NOMO-1 treated with DMSO at 0.1 percent for 48 hours (cell line): ENCODE data around the gene FGF12.

Source experiments
- DNase-seq: peaks from one replicate; lab custom pipeline; 2025; ENCODE audit not compliant: unreplicated experiment; lab: John Stamatoyannopoulos, UW

The FGF12 gene

GRCh38 chr3:192685801-192686200 lies 41.5 kb downstream of the FGF12 start:
- no peak for DNase-seq

- no peak for DNase-seq
Measured at GRCh38 chr3:192684151-192684550, 43.2 kb downstream of the FGF12 start.

- DNase-seq: peak; percentile 88
Measured at GRCh38 chr3:192675958-192676649, 51.2 kb downstream of the FGF12 start.

GRCh38 chr3:192655628-192656027 lies 71.7 kb downstream of the FGF12 start:
- no peak for DNase-seq

GRCh38 chr3:192655040-192655439 lies 72.3 kb downstream of the FGF12 start:
- DNase-seq: no peak

GRCh38 chr3:192653862-192654261 lies 73.5 kb downstream of the FGF12 start:
- no peak for DNase-seq

GRCh38 chr3:192652727-192653126 lies 74.6 kb downstream of the FGF12 start:
- DNase-seq: no peak

- DNase-seq: no peak
Measured at GRCh38 chr3:192651836-192652512, 75.4 kb downstream of the FGF12 start.

GRCh38 chr3:192645437-192645836 lies 81.9 kb downstream of the FGF12 start:
- no peak for DNase-seq

- no peak for DNase-seq
Measured at GRCh38 chr3:192642651-192643050, 84.7 kb downstream of the FGF12 start.

GRCh38 chr3:192641919-192642318 lies 85.4 kb downstream of the FGF12 start:
- no peak for DNase-seq

GRCh38 chr3:192639987-192640386 lies 87.4 kb downstream of the FGF12 start:
- no peak for DNase-seq

- no peak for DNase-seq
Measured at GRCh38 chr3:192637803-192638202, 89.5 kb downstream of the FGF12 start.

GRCh38 chr3:192636517-192637444 lies 90.6 kb downstream of the FGF12 start:
- DNase-seq: no peak

- DNase-seq: no peak
Measured at GRCh38 chr3:192629429-192629828, 97.9 kb downstream of the FGF12 start.

GRCh38 chr3:192621909-192622308 lies 105.4 kb downstream of the FGF12 start:
- DNase-seq: no peak

GRCh38 chr3:192620275-192620674 lies 107.1 kb downstream of the FGF12 start:
- no peak for DNase-seq

GRCh38 chr3:192611411-192611810 lies 115.9 kb downstream of the FGF12 start:
- DNase-seq: no peak

- no peak for DNase-seq
Measured at GRCh38 chr3:192608726-192609600, 118.4 kb downstream of the FGF12 start.

- no peak for DNase-seq
Measured at GRCh38 chr3:192607798-192608197, 119.5 kb downstream of the FGF12 start.

- no peak for DNase-seq
Measured at GRCh38 chr3:192597913-192598312, 129.4 kb downstream of the FGF12 start.
